Measurements from ENCODE around the gene THAP7.

Gene THAP7

DNA sequence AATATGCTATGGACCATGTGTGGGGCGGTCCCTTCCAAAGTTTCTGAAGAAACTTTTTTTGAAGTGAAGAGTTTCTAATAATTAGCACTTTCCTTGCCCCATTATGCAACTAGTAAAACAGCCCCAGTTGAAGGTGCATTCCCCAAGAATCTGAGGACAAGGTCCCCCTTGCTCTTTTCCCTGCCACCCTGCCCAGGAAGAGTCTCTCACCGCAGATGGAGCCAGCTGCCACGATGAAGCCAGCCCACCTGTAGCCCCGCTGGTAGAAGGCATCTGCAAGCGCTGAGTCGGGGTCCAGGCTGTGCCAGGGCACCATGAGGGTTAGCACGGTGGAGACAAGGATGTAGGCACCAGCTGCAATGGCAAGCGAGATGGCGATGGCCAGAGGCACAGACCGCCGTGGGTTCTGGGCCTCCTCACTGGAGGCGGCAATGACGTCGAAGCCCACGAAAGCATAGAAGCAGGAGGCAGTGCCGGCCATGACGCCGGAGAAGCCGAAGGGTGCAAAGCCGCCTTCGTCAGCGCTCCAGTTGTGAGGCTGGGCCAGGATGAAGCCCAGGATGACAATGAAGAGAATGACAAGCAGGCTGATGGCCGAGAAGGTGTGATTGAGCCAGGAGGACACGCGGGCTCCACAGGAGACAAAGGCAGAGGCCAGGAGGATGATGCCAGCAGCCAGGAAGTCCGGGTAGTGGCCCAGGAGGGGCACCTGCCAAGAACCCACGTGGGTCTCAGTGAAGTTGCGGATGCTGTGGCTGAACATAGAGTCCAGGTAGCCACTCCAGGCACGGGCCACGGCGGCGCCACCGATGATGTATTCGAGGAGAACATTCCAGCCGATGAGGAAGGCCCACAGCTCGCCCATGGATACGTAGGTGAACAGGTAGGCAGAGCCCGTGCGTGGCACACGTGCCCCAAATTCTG, 29.0 kb upstream of the THAP7 start:
- Histone ChIP-seq H3K4me1 (ENCODE audit: control insufficient read depth, insufficient read depth, low read length) (no peaks in the 10 kb centered on the region; the same call in 1 of the 2 replicates), H3K9me3 (ENCODE audit: control insufficient read depth, insufficient read depth, low read depth, low read length) (no peaks in the 10 kb centered on the region), H3K36me3 (ENCODE audit: control insufficient read depth, insufficient read depth, low read length) (no peaks in the 10 kb centered on the region), H3K27ac (ENCODE audit: low read depth, low read length) (no peak overlapping the region), H3K9ac (ENCODE audit: low read length) (no peak overlapping the region), H3K27me3 (ENCODE audit: control insufficient read depth, insufficient read depth, low read length) (peaks cover 45% of the 10 kb centered on the region), H3K4me3 (ENCODE audit: low read depth, low read length) (no peak overlapping the region)

DNA sequence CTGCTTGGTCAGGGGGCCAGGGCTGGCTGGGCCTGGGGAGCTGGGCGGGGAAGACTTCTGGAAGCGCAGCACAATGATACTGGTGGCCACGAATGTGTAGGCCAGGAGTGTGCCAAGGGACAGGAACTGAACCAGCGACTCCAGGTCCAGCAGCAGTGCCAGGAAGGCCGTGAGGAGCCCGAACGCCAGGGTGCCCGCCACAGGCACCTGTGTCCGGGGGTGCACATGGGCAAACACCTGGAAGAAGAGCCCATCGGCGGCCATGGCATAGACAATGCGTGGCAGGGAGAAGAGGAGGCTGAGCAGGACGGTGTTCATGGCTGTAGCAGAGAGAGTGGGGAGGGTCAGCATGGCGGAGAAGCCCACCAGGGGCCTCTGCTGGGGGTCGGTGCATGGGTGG, 28.1 kb upstream of the THAP7 start:
- Histone ChIP-seq H3K9me3 (ENCODE audit: control insufficient read depth, insufficient read depth, low read depth, low read length) (no peaks in the 10 kb centered on the region), H3K4me1 (ENCODE audit: control insufficient read depth, insufficient read depth, low read length) (no peaks in the 10 kb centered on the region; the same call in 1 of the 2 replicates), H3K27ac (ENCODE audit: low read depth, low read length) (no peak overlapping the region), H3K36me3 (ENCODE audit: control insufficient read depth, insufficient read depth, low read length) (no peaks in the 10 kb centered on the region), H3K4me3 (ENCODE audit: low read depth, low read length) (no peak overlapping the region), H3K27me3 (ENCODE audit: control insufficient read depth, insufficient read depth, low read length) (peaks cover 45% of the 10 kb centered on the region), H3K9ac (ENCODE audit: low read length) (no peak overlapping the region)

DNA sequence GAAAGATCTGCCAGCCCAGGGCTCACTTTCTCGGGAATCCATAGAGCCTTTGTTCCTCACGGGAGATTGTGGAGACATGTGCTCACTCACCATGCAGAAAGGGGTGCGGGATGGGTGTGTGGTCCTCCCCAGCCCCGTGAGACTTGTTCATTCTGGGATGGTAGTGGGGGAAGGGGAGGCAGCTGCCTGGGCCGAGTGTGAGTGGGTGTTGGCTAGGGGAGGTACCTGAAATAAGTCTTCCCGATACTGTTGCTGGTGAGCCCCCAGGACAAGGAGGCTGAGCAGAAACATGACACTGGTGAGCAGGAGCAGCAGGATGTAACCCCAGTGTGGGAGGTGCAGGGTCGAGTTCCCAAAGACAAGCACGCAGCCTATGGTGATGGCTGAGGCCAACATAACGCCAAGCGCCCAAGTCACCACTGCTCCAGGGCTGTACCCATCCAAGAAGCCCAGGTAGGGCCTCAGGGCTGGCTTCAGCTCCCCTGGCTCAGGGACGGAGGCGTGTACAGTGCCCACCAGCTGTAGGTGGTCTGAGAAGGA, 27.6 kb upstream of the THAP7 start:
- H3K9ac ChIP-seq (ENCODE audit: low read length) = no peak overlapping the region
- H3K27ac ChIP-seq (ENCODE audit: low read depth, low read length) = no peak overlapping the region
- no peaks in the 10 kb centered on the region; the same call in 1 of the 2 replicates for H3K4me1 ChIP-seq (ENCODE audit: control insufficient read depth, insufficient read depth, low read length)
- peaks cover 45% of the 10 kb centered on the region for H3K27me3 ChIP-seq (ENCODE audit: control insufficient read depth, insufficient read depth, low read length)
- H3K36me3 ChIP-seq (ENCODE audit: control insufficient read depth, insufficient read depth, low read length) = no peaks in the 10 kb centered on the region
- H3K4me3 ChIP-seq (ENCODE audit: low read depth, low read length) = no peak overlapping the region
- H3K9me3 ChIP-seq (ENCODE audit: control insufficient read depth, insufficient read depth, low read depth, low read length) = no peaks in the 10 kb centered on the region

DNA sequence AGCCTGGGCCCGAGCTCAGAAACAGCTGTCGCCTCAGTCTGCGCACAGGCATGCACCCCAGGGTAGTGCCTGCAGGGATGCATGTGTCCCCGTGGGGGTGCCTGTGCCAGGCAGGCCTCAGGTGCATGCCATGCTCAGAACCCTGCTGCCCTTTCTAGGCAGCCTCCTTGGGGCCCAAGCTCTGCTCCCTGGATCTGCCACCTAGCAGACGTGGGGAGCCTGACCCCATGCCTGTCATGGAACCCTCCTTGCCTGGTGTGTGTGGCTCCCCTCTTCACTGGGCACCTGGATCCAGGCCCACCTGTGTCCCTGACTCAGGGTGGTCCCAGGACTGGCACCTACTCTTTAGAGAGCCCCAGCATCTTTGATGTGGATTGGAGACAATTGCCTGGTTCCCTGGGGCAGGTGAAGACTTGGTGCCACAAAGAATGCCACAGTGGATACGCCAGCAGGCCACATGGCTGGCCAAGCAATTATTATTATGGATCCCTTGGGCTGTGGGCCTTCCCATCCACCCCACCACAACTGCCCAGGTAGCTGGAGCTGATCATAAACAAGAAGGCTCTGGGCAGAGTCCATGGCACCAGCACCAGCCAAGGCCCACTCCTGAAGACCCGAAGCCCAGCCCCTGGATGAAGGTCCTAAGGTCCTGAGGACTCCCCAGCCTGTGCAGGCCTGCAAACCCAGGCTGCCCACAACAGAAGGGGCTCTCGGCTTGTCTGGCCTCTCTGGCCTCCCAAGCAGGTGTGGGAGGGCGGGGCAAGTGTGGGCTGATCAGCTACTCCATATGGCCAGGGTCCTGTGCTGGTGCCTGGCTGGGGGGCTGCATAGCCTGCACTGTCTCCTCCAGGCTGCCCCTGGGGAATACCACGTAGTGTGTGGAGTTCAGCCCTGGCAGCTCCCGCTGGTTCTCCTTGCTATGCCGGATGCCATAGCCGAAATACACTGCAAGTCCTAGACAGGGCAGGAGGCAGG, 26.6 kb upstream of the THAP7 start:
- no peaks in the 10 kb centered on the region; the same call in 1 of the 2 replicates for H3K4me1 ChIP-seq (ENCODE audit: control insufficient read depth, insufficient read depth, low read length)
- H3K27me3 ChIP-seq (ENCODE audit: control insufficient read depth, insufficient read depth, low read length) = peaks cover 42% of the 10 kb centered on the region
- H3K27ac ChIP-seq (ENCODE audit: low read depth, low read length) = no peak overlapping the region
- no peaks in the 10 kb centered on the region for H3K9me3 ChIP-seq (ENCODE audit: control insufficient read depth, insufficient read depth, low read depth, low read length)
- no peak overlapping the region for H3K9ac ChIP-seq (ENCODE audit: low read length)
- H3K36me3 ChIP-seq (ENCODE audit: control insufficient read depth, insufficient read depth, low read length) = no peaks in the 10 kb centered on the region
- H3K4me3 ChIP-seq (ENCODE audit: low read depth, low read length) = no peak overlapping the region

DNA sequence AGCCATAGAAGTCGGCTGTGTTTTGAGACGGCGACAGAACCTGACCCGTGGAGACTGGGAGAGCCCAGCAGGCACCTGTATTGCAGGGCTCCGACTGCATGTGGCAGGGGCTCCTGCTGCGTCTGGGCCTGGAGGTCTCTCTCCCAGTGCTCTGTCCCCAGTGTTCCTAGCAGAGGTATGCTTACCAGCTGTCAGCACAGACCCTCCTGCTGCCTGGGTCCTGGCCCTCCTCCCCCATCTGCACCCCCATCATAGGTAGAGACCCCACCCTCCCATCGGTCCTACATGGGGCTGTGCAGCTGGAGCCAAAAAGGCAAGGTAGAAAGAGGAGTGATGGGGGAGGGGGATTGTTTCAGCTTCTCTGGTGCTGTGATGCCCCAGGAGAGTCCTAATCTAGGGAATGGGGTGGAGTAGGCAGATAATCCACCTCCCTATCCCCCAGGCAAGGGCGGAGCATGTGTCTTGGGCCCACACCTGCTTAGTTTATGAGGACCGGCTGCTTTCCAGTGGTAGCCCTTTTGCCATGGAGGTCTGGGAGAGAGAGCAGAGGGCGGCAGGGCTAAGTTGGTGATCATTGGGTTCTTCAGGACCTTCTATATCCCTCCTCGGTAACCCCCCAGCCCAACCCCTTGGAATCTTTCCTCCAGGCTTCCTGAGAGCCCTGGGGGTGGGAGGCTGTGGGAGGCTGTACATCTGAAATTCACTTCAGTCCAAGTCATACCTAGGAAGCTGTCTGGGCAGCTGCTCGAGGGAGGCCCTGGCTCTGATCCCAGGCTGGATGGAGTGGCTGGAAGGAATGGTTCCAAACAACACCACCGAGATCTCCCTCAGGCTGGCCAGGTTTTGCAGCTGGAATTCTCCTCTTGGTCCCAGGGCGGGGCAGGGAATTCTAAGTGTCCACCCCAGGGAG, 25.1 kb upstream of the THAP7 start:
- Histone ChIP-seq H3K27ac (ENCODE audit: low read depth, low read length) (no peak overlapping the region), H3K9me3 (ENCODE audit: control insufficient read depth, insufficient read depth, low read depth, low read length) (no peaks in the 10 kb centered on the region), H3K27me3 (ENCODE audit: control insufficient read depth, insufficient read depth, low read length) (peaks cover 27% of the 10 kb centered on the region), H3K36me3 (ENCODE audit: control insufficient read depth, insufficient read depth, low read length) (no peaks in the 10 kb centered on the region), H3K4me3 (ENCODE audit: low read depth, low read length) (no peak overlapping the region), H3K4me1 (ENCODE audit: control insufficient read depth, insufficient read depth, low read length) (no peaks in the 10 kb centered on the region; the same call in 1 of the 2 replicates), H3K9ac (ENCODE audit: low read length) (no peak overlapping the region)

DNA sequence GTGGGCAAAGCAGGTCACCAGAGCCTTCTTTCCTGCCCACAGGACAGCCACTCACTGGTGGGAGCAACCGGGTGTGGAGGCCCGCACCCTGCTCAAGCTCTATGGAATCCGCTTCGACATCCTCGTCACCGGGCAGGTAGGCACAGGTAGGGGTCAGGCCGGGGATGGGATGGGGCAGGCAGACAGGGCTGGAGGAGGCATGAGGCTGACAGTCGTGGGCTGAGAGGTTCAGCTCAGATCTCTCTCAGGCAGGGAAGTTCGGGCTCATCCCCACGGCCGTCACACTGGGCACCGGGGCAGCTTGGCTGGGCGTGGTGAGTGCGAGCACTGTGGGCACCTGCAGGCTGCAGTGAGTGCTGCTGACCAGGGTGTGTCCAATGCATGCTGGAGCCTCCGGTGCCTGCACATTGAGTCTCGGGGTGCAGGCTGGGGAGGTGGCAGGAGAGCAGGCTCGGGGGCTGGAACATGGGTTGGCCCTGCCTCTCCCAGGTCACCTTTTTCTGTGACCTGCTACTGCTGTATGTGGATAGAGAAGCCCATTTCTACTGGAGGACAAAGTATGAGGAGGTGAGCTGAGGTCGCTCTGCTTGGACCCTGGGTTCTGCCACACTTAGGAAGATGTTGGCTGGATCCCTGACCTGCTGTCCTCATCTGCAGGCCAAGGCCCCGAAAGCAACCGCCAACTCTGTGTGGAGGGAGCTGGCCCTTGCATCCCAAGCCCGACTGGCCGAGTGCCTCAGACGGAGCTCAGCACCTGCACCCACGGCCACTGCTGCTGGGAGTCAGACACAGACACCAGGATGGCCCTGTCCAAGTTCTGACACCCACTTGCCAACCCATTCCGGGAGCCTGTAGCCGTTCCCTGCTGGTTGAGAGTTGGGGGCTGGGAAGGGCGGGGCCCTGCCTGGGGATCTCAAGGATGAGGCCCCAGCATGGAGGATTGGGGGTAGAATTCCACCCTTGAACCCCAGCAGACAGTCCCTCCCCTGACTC, 24.1 kb upstream of the THAP7 start:
- Histone ChIP-seq H3K4me1 (ENCODE audit: control insufficient read depth, insufficient read depth, low read length) (no peaks in the 10 kb centered on the region; the same call in 1 of the 2 replicates), H3K27ac (ENCODE audit: low read depth, low read length) (no peak overlapping the region), H3K27me3 (ENCODE audit: control insufficient read depth, insufficient read depth, low read length) (peaks cover 17% of the 10 kb centered on the region)

DNA sequence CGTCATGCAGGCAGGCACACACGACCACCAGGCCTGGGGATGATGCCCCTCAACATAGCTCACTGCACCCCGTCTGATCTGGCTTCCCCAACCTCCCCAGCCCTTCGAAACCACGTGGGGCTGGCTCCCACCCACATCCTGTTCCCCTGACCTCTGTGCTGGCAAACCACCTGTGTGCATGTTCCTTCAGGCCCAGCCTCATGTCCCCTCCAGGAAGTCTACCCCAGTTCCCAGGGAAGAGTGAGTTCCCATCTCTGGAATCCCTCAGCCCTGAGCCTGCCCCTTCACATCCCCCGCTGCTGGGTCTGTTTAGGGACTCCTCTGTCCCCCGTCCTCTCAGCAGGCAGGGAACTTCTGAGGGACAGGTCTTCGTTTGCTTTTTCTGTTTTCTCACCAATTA, 23.3 kb upstream of the THAP7 start:
- Histone ChIP-seq H3K4me3 (ENCODE audit: low read depth, low read length) (no peak overlapping the region), H3K27me3 (ENCODE audit: control insufficient read depth, insufficient read depth, low read length) (peaks cover 10% of the 10 kb centered on the region; the same call in 1 of the 2 replicates), H3K9ac (ENCODE audit: low read length) (no peak overlapping the region), H3K36me3 (ENCODE audit: control insufficient read depth, insufficient read depth, low read length) (no peaks in the 10 kb centered on the region), H3K4me1 (ENCODE audit: control insufficient read depth, insufficient read depth, low read length) (no peaks in the 10 kb centered on the region; the same call in 1 of the 2 replicates), H3K27ac (ENCODE audit: low read depth, low read length) (no peak overlapping the region), H3K9me3 (ENCODE audit: control insufficient read depth, insufficient read depth, low read depth, low read length) (no peaks in the 10 kb centered on the region)

More for the DNA sequence above, 24.1 kb upstream of the THAP7 start:
- no peak overlapping the region for H3K9ac ChIP-seq (ENCODE audit: low read length)
- no peak overlapping the region for H3K4me3 ChIP-seq (ENCODE audit: low read depth, low read length)
- H3K36me3 ChIP-seq (ENCODE audit: control insufficient read depth, insufficient read depth, low read length) = no peaks in the 10 kb centered on the region
- no peaks in the 10 kb centered on the region for H3K9me3 ChIP-seq (ENCODE audit: control insufficient read depth, insufficient read depth, low read depth, low read length)

DNA sequence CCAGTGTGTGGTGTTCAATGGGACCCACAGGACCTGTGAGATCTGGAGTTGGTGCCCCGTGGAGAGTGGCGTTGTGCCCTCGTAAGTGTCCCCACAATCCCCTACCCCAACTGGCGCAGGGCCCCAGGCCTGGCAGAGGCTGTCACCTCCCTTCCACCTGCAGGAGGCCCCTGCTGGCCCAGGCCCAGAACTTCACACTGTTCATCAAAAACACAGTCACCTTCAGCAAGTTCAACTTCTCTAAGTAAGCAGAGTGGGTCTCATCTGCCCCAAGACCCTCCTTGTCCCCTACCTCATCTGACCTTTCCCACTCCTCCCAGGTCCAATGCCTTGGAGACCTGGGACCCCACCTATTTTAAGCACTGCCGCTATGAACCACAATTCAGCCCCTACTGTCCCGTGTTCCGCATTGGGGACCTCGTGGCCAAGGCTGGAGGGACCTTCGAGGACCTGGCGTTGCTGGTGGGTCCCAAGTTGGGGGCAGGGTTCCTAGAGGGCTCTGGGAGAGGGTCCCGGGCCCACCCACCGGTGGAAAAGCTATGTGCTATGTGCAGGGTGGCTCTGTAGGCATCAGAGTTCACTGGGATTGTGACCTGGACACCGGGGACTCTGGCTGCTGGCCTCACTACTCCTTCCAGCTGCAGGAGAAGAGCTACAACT, 21.2 kb upstream of the THAP7 start:
- Histone ChIP-seq H3K4me1 (ENCODE audit: control insufficient read depth, insufficient read depth, low read length) (no peaks in the 10 kb centered on the region; the same call in 1 of the 2 replicates), H3K9me3 (ENCODE audit: control insufficient read depth, insufficient read depth, low read depth, low read length) (peaks cover 12% of the 10 kb centered on the region; the same call in 1 of the 2 replicates), H3K36me3 (ENCODE audit: control insufficient read depth, insufficient read depth, low read length) (no peaks in the 10 kb centered on the region), H3K27me3 (ENCODE audit: control insufficient read depth, insufficient read depth, low read length) (no peaks in the 10 kb centered on the region), H3K4me3 (ENCODE audit: low read depth, low read length) (no peak overlapping the region), H3K27ac (ENCODE audit: low read depth, low read length) (no peak overlapping the region), H3K9ac (ENCODE audit: low read length) (no peak overlapping the region)

DNA sequence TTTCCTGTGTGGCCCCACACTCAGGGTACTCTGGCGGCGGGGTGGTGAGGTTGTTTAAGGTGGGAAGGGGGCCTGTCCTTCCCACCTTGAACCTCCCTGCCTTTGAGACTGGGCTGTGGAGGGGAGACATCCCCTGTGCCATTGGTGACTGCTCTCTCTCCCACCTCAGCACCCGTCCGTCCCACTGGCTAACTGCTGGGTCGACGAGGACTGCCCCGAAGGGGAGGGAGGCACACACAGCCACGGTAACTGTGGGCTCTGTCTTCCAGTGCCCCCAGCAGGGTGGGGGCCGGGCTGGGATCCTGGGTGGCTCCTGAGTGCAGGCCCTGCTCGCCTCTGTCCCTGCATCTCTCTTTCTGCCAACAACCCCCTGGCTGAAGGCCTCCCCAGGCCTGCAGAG, 20.6 kb upstream of the THAP7 start:
- no peaks in the 10 kb centered on the region for H3K36me3 ChIP-seq (ENCODE audit: control insufficient read depth, insufficient read depth, low read length)
- no peak overlapping the region for H3K27ac ChIP-seq (ENCODE audit: low read depth, low read length)
- peaks cover 12% of the 10 kb centered on the region; the same call in 1 of the 2 replicates for H3K9me3 ChIP-seq (ENCODE audit: control insufficient read depth, insufficient read depth, low read depth, low read length)
- no peak overlapping the region for H3K4me3 ChIP-seq (ENCODE audit: low read depth, low read length)
- no peak overlapping the region for H3K9ac ChIP-seq (ENCODE audit: low read length)
- H3K4me1 ChIP-seq (ENCODE audit: control insufficient read depth, insufficient read depth, low read length) = no peaks in the 10 kb centered on the region; the same call in 1 of the 2 replicates
- H3K27me3 ChIP-seq (ENCODE audit: control insufficient read depth, insufficient read depth, low read length) = no peaks in the 10 kb centered on the region

All from HUES6 (cell line).